NCI-H1105 (cell line): ENCODE results near the gene PKP2.

Experiments used
- DNase-seq: peaks from one replicate; lab custom pipeline; 2025; lab: John Stamatoyannopoulos, UW

Gene PKP2

DNA sequence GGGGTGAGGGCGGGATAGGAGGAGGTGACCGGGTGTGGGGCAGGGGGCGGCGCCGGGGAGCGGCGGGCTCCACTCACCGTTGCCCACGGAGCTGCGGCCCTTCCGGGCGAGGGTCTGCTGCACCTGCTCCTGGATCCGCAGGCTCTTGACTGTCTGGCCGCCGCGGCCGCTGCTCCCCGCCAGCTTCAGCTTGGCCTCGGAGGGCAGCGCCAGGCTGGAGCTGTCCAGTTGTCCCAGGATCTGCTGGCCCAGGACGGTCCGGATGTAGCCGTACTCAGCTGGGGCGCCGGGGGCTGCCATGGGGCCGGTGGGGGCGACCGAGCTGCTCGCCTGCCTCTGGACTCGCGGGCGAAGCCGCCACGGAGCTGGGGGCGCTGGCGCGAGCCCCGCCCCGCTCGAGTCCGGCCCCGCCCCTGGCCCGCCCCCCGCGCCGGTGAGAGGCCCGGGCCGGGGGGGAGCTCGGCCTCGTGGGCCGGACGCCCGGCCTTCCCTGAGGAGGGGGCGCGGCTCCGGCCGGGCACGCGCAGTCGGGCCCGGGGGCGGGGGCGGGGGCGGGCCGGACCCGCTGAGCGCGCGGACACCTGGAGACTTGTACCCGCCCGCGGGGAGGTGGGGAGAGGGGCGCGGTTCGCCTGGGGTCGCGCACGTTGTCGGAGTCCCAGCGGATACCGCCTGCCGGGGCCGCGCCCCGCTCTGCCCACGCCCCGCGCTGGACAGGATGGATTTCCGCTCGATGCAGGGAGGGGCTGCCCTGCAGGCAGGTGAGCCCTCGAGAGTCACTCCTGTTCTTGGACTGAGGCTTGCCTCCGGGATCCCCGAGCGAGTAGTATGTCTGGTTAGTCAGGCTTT, at the start of gene PKP2:
Gene PKP2, minus strand, starts transcription at position 346 of the 849 bp plus-strand sequence. Its CDS starts 46 bp downstream, at position 300.
- peak; percentile 96 for DNase-seq

DNA sequence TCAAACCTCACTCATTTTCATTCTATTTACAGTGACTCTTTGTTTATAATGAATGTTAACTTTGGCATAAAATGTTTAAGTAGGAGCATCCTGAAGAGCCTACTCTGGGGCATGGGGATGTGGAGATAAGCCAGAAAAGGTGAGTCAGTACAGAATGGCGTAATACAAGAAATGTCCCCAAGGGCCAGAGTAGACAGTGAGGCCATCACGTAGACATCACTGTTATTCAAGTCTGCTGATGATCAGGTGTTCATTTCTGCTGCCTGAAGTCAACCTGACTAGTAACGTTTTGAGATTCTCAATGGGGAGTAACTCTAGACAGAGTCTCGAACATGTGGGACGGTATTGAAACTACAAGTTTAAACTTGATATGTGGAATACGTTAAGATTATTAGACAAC, 47.6 kb upstream of the PKP2 start:
- DNase-seq: no peak

DNA sequence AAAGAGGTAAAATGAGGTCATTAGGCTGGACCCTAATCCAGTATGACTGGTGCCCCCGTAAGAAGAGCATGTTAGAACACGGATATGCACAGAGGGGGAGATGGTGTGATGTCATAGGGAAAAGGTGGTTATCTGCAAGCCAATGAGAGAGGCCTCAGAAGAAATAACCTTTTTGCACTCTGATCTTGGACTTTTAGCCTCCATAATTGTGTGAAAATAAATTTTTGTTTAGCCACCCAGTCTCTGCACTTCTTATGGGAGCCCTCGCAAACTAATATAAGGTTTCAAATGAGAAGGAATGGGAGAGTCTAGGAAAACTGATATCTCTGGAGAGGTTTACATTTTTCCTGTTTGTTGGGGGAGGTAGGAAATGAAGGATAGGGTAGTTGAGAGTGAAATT, 43.2 kb upstream of the PKP2 start:
- no peak for DNase-seq

DNA sequence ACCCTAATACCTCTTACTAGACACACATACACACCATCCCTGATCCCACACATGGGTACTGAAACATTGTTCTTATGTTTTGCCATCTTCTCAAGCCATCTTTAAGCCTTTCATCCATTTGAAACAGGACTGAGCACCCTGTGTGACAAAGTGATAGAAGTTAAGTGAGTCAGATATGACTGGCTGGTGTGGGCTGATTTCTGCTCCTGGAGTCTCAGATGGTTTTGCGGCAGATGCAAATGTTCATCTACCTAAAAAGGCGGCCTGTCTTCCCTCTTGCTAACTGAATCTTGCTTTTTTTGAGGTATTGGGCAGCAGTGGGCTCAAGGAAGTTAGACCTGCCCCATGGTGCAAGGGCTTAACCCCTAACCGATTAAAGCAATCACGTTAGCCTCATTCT, 30.4 kb upstream of the PKP2 start:
- DNase-seq: no peak

DNA sequence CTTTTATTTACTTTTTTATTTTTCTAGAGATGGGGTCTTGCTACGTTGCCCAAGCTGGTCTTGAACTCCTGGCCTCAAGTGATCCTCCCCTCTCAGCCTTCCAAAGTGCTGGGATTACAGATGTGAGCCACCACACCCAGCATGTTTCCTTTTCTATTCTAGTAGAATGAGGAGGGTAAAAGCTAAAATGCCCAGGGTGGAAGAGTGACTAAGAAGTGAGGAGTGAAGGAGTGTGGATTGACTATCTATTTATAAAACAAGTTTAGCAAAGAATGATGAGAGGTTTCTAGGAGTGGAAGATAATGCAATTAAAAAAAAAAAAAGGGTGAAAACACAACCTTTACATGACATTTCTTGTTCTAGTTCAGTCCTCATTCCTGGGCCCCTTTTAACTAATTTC, 29.8 kb upstream of the PKP2 start:
- no peak for DNase-seq

DNA sequence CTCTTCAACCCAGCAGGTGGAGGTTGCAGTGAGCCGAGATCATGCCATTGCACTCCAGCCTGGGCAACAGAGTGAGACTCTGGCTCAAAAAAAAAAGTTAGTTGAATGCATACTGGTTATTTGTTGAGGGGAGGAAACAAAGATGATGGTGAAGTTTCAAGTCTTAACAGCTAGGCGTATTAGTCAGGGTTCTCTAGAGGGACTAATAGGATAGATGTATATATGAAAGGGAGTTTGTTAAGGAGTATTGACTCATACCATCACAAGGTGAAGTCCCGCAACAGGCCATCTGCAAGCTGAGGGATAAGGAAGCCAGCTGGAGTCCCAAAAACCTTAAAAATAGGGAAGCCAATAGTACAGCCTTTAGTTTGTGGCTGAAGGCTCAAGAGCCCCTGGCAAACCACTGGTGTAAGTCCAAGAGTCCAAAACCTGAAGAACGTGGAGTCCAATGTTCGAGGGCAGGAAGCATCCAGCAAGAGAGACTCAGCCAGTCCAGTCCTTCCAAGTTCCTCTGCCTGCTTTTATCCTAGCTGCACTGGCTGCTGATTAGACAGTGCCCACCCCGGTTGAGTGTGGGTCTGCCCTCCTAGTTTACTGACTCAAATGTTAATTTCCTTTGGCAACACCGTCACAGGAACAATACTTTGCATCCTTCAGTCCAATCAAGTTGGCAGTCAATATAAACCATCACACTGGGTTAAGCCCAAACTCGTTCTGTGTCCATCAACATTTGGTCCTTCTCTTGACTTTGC, 26.1 kb upstream of the PKP2 start:
- no peak for DNase-seq

DNA sequence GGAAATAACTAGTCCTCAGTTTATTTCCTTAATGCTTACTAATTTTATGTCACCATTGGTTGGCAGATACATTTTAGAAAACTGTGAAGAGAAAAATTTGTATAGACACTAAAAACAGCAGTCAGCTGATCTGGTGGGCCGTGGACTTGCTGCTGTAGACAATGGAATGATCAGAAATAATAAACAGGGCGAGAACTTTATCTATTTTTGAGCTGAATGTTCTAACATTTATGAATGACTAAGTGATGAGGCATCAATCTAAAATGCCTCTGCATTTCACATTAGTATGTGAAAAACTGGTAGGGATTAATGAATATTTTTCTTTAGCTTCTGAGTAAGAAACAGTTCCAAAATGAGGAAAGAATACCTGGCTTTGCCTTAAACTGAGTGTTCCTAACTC, 24.8 kb upstream of the PKP2 start:
- no peak for DNase-seq

DNA sequence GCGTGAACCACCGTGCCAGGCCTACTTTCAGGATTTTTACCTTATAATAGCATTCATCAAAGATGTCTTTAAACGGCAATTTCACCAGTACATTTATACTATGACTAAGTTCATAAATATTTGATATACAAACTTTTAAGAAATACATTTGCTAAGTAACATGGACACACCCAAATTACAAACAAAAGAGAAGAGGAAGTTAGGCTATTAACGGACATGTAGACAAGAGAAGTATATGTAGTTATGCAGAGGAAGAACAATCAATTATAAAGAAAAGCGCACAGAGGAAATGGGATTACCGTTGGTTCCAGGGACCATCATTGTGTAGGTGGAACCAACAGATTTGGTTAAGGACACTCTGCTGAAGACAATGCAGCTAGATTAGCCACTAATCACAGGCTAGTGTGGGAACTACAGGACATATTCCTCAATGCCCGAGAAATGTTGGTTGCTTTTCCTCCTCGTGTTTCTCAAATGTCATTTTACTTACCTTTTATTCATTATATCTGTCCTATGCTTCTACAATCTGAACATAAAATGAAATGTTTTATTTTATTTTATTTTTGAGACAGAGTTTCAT, 24.0 kb upstream of the PKP2 start:
- DNase-seq: no peak

DNA sequence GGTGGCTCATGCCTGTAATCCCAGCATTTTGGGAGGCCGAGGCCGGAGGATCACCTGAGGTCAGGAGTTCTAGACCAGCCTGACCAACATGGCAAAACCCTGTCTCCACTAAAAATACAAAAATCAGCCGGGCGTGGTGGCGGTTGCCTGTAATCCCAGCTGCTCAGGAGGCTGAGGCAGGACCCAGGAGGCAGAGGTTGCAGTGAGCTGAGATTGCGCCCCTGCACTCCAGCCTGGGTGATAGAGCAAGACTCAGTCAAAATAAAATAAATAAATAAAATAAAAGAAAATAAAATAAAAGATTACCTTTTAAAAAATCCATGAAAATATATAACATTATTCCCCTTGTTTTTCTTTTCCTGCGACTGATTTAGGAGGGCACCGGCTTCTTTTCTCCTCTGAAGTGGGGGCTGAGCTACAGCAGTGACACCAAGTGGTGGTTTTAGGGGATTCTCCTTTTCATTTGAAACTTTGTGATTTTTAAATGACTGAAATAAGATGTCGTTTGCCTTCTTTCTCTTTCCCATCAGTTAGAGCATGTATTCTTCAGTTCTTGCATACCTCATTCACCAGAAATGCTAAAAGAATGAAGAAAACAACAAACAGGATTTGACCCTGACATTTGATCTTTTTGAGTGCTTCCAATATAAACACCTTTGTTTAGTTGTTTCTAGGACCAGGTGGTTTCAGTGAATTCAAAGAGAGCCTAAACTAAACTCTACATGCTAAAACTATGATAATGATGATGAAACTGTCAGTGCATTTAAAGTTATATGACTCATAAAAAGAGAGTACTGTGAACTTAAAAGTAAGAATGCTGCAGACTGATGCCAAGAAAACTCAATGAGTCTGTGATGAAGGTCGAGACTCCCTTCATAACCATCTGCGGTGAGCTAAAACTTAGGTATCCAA, 22.6 kb upstream of the PKP2 start:
- peak; percentile 35 for DNase-seq

DNA sequence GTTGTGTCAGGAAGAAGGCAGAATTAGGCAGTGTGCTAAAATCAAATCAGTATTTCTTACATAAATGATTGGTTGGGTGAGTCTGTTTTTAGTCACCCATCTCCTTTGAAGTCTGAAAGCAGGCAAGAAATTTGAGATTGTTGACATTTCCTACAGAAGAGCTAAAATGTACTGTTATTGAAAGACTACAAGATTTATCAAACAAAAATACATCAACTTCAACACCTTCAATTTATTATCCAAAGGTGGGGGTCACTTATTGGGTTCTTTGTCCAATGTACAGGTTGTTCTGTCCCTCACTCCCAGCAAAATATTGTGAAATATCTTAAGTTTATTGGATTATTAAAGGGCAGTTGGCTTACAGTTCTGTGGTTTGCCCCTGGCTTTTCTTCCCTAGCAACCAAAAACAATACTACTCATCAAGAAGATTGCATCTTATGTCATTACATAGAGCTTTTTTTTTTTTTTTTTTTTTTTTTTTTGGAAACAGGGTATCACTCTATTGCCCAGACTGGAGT, 20.6 kb upstream of the PKP2 start:
- no peak for DNase-seq

DNA sequence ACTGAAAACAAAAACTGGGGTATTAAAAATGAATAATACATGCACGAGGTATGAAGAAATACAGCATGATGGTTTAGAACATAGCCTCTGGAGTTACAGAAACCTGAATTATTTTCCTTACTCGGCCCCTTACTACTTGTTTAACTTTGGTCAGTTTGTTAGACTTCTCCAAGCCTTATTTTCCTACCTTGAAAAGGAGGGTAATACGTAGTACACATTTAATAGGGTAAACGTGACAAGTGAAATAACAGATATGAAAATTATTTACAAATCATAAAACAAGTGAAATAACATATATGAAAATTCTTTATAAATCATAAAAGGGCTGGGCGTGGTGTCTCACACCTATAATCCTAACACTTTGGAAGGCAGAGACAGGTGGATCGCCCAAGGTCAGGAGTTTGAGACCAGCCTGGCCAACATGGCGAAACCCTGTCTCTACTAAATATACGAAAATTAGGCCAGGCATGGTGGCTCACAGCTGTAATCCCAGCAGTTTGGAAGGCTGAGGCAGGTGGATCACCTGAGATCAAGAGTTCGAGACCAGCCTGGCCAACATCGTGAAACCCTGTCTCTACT, 11.4 kb upstream of the PKP2 start:
- DNase-seq: no peak

DNA sequence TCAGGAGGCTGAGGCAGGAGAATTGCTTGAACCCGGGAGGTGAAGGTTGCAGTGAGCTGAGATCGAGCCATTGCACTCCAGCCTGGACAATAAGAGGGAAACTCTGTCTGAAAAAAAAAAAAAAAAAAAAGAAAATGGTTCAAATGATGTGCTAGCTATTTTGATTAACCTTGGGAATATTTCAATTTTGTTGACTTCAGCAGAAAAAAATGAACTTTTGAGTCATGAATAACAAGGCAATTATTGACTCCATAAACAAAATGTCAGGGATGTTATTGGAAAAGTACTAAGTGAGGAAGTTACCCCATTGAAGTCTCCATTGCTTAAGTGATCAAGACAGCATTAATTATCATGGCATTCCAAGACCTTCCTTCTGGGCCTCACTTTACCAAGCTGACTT, 10.6 kb upstream of the PKP2 start:
- DNase-seq: no peak

DNA sequence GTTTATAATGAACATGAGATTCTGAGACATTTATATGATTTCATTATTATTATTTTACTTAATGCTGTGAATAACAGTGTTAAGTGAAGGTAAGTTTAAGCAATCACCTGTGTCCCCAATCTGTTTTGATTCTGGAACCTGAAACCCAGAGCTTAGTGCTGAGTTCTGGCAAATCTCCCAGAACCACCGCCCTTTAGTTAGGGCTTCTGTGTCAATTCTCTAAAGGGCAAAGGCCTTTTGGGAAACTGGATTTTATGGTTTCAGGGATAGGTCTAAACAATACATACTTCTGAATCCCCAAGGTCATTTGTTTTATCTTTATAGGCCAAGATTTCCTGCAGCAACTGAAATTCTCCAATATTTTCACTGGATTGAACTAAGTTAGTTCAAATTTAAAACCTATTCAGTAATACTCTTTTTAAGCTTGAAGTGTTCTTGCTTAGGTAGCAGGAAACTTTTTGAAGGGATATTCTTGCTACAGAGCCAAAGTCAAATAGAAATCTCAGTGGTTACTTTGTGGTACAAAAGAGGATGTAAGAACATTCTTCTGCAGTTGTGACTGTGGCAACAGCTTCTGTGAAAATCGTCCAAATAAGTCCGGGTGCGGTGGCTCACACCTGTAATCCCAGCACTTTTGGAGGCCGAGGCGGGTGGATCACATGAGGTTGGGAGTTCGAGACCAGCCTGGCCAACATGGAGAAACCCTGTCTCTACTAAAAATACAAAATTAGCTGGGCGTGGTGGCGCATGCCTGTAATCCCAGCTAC, 10.0 kb upstream of the PKP2 start:
- no peak for DNase-seq

DNA sequence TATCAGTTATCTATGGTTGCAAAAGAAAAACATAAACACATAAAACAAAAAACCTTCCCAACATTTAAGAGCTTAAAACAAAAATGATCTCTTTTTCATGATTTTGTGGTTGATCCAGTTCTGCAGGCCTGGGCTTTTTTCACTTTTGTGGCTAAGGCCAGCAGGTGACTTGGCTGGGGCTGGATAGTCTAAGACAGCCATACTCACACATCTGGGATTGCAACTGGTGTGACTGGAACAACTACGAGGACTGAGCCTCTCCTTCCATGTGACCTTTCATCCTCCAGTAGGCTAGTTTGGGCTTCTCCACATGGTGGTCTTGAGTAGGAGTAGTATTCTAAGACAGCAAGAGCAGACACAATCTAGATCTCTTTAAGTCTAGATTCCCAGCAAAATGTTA, 7.2 kb upstream of the PKP2 start:
- DNase-seq: no peak

DNA sequence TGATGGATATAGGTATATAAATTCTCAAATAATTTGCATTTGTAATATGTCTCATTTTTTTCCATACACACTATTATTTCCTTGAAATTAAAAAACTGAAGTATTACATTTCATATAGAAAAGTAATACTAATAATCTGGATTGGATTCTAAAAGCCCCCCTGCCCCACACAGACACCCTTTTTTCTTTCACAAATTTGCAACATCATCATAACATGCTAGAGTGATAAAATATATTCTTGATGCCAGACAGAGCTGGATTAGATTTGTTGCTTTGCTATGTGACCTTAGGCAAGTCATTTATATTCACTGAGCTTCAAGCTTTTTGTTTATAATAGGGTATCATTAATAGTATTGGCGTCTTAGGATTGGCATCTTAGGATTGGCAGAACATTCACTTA, 6.7 kb upstream of the PKP2 start:
- DNase-seq: no peak

DNA sequence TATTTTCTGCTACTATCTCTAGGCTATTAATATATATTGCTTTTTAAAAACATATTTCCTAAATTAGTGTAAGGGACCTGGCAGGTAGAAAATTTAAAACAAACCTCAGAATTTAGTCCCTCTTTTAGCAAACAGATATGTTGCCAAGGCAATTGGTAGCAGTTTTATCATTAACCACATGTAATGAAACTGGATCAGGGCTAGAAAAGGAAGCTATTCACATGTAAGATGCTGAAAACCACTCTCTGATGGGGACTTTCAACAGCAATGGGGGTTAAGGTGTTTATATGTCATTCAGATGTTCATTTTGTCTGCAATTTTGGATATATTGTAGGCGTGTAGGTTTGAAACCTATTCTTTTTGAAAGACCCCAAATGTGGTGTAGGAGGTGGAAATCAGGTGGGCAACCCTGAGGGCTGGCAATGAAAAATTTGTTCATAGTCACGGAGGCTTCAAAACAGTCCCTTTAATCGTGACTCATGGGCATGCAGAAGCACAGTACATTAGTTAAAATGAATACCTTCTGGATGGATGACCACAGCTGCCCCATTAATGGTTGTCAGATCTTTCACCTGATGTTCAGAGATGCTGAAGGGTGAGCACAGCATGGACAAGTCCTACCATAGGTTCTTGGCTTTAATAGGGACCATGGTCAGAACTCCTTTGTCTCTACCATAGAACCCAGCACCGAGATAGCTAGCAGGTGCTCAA, 5.9 kb upstream of the PKP2 start:
- no peak for DNase-seq

DNA sequence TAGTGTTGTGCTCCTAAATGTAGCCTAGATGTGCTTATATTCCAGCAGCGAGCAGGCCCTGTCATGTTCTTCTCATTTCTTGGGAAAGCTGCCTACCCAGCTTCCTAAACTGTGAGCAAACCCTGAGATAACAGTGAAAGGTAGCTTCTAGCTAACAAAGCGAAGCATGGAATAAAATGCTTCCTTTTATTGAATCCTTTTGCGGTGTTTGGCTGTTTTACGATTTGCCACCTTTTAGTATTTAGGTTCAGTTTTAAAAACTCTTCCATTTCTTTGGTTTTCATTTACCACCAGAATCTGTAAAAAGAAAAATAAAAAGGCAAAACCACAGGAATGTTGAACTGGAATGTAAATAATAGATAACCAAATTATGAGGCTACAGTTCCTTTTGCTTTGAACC, 5.0 kb upstream of the PKP2 start:
- no peak for DNase-seq

DNA sequence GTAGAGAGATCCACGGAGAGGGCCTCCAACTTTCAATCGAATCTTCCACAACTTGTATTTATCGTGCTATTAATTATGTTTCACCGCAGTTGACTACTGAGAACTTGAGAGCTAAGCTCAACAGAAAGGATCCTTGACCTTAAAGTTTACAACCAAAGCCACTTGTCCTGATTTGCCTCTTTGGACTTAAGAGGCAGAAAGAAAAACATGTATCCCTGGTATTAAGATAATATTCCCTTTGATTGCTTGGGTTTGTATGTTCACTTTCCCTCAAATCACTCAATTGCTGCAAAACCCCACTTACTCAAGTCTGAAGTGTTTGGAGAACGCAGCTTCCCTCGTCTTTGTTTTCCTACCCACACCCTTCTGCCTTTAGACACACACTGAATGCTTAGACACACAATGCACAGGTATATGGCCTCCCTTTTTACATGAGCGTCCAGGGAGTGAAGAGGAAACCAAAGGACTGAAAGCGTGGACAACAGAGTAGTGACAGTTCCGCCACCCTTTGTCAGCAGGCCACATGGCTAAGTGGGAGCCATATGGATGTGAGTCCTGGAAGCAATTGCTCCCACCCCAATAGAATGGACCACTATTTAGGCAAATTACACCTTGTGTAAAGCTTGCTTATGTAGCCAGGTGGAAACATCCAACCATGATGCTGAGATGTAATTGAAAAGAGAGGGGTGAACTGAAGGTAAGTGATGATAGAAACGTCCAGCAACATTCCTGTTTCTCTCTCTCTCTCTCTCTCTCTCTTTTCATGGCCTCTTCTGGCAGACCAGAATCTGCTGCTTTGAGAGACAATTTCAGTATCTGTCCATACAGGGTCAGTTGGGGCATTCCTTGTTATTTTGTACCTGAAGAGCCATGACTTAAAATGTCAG, 1.4 kb upstream of the PKP2 start:
- no peak for DNase-seq

DNA sequence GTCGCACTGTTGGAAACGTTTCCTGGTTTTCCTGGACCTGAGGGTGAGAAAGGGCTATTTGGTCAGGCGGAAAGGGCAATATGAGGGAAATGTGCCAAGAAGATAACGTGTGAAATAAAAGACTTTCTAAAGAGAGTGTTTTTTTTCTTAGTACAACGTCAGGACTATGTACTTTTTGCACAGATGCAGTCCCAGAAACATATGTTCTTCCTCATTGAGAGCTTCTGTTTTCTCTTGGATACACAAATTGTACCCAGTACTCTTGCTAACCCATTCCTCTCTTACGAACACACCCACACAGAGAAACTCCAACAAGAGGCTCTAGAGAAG, 669 bp upstream of the PKP2 start:
- no peak for DNase-seq
